HUDEP-2 (cell line): ENCODE measurements around the gene EGFLAM.

Experiments
- DNase-seq, 76 experiments: peaks; one replicate each; lab custom pipeline; 2025; ENCODE audit not compliant: unreplicated experiment in 76 of 76; lab: John Stamatoyannopoulos, UW

Gene EGFLAM

GRCh38 chr5:38258319-38259061 is at the start of gene EGFLAM:
TSS of gene EGFLAM (plus strand) at chr5:38258559. CDS start at chr5:38258755, 196 bp downstream.
- DNase-seq: no peak

- peak in 7 of 76 experiments; percentile 1 to 17 (median 6) for DNase-seq
Measured at GRCh38 chr5:38208782-38209378, 49.5 kb upstream of the EGFLAM start.

GRCh38 chr5:38210676-38211353 is 47.5 kb upstream of the EGFLAM start:
- DNase-seq: no peak

GRCh38 chr5:38211354-38211710 is 47.0 kb upstream of the EGFLAM start:
- DNase-seq: no peak

GRCh38 chr5:38212307-38212706 is 46.1 kb upstream of the EGFLAM start:
- DNase-seq: no peak

- DNase-seq: no peak
Measured at GRCh38 chr5:38226091-38226490, 32.3 kb upstream of the EGFLAM start.

GRCh38 chr5:38228914-38229313 is 29.4 kb upstream of the EGFLAM start:
- DNase-seq: no peak

GRCh38 chr5:38234737-38235136 is 23.6 kb upstream of the EGFLAM start:
- no peak for DNase-seq

GRCh38 chr5:38237681-38238080 is 20.7 kb upstream of the EGFLAM start:
- no peak for DNase-seq

- no peak for DNase-seq
Measured at GRCh38 chr5:38240212-38240611, 18.1 kb upstream of the EGFLAM start.

- DNase-seq: no peak
Measured at GRCh38 chr5:38241655-38242054, 16.7 kb upstream of the EGFLAM start.

- DNase-seq: no peak
Measured at GRCh38 chr5:38245307-38245706, 13.1 kb upstream of the EGFLAM start.

GRCh38 chr5:38249301-38249700 is 9.1 kb upstream of the EGFLAM start:
- DNase-seq: no peak

- DNase-seq: no peak
Measured at GRCh38 chr5:38249812-38250211, 8.5 kb upstream of the EGFLAM start.

- no peak for DNase-seq
Measured at GRCh38 chr5:38250763-38251448, 7.5 kb upstream of the EGFLAM start.

- DNase-seq: no peak
Measured at GRCh38 chr5:38253759-38254158, 4.6 kb upstream of the EGFLAM start.

- DNase-seq: no peak
Measured at GRCh38 chr5:38257308-38258041, 884 bp upstream of the EGFLAM start.

- DNase-seq: no peak
Measured at GRCh38 chr5:38258042-38258318, 379 bp upstream of the EGFLAM start.

GRCh38 chr5:38259062-38259808 is 876 bp downstream of the EGFLAM start:
- no peak for DNase-seq

GRCh38 chr5:38259809-38260160 is 1.4 kb downstream of the EGFLAM start:
- DNase-seq: no peak
